ENCODE measurements around the gene FOXS1.

FOXS1 gene

GRCh38 chr20:31861135-31861384 lies 15.7 kb upstream of the FOXS1 start:
- DNase-seq (ENCODE audit: low read depth), result no peak

- DNase-seq (ENCODE audit: low read depth), result no peak
Observed at GRCh38 chr20:31860390-31861134, 15.2 kb upstream of the FOXS1 start.

- DNase-seq (ENCODE audit: low read depth), result no peak
Observed at GRCh38 chr20:31859998-31860380, 14.6 kb upstream of the FOXS1 start.

- no peak for DNase-seq (ENCODE audit: low read depth)
Observed at GRCh38 chr20:31859266-31859997, 14.0 kb upstream of the FOXS1 start.

- DNase-seq (ENCODE audit: low read depth), result no peak
Observed at GRCh38 chr20:31858760-31859083, 13.3 kb upstream of the FOXS1 start.

GRCh38 chr20:31857861-31858759 lies 12.7 kb upstream of the FOXS1 start:
- DNase-seq (ENCODE audit: low read depth), result no peak

- no peak for DNase-seq (ENCODE audit: low read depth)
Observed at GRCh38 chr20:31856516-31856915, 11.1 kb upstream of the FOXS1 start.

GRCh38 chr20:31853481-31853880 lies 8.1 kb upstream of the FOXS1 start:
- DNase-seq (ENCODE audit: low read depth), result no peak

GRCh38 chr20:31851240-31851955 lies 6.0 kb upstream of the FOXS1 start:
- DNase-seq (ENCODE audit: low read depth), result no peak

GRCh38 chr20:31849306-31849930 lies 4.0 kb upstream of the FOXS1 start:
- no peak for DNase-seq (ENCODE audit: low read depth)

GRCh38 chr20:31848088-31848999 lies 2.9 kb upstream of the FOXS1 start:
- DNase-seq (ENCODE audit: low read depth), result no peak

- no peak for DNase-seq (ENCODE audit: low read depth)
Observed at GRCh38 chr20:31846793-31847138, 1.4 kb upstream of the FOXS1 start.

- no peak for DNase-seq (ENCODE audit: low read depth)
Observed at GRCh38 chr20:31844737-31845299, 586 bp downstream of the FOXS1 start.

GRCh38 chr20:31843881-31844280 lies 1.5 kb downstream of the FOXS1 start:
- DNase-seq (ENCODE audit: low read depth), result no peak

GRCh38 chr20:31843288-31843687 lies 2.1 kb downstream of the FOXS1 start:
- no peak for DNase-seq (ENCODE audit: low read depth)

GRCh38 chr20:31842471-31843157 lies 2.8 kb downstream of the FOXS1 start:
- DNase-seq (ENCODE audit: low read depth), result no peak

GRCh38 chr20:31841928-31842327 lies 3.5 kb downstream of the FOXS1 start:
- DNase-seq (ENCODE audit: low read depth), result no peak

GRCh38 chr20:31840906-31841816 lies 4.2 kb downstream of the FOXS1 start:
- no peak for DNase-seq (ENCODE audit: low read depth)
